Raji (cell line): ENCODE measurements around the gene AVL9.

Experiments
- POLR2A ChIP-seq: IDR thresholded peaks from 2 replicates; pipeline ENCODE4 v1.6.1; 2011; ENCODE audit warnings: low read depth, low read length, control low read depth; ENCODE audit not compliant: insufficient read depth

The AVL9 gene

DNA sequence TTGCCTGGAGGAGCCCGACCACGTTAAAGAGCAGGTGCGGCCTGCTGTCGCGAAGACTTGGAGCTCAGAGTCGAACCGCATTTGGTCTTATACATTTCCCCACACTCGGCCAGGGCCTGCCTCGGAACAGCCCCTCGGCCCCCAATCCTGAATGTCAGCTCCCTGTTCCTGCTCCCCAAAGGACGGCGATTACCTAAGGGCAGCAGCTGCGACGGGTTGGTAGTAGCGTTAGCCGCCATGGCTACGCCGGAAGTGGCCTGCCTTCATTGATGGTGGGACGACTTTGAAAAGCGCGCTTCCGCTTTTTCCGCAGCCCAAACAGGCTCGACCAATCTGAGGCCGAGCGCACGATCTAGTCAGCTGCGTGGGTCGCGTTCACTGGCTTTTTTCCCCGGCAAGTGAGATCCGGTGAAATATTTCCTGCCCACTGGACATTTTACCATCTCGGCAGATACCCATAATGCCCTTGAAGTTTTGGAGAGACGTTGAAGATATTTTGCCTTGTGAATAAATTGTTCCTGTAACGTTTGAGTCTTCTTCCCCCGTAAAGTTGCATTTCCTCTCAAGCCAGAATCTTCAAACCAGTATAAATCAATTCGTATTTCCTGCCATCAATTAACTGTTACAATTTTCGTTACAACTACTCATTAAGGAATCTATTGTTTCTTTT lies 5.0 kb upstream of the AVL9 start, which contains the start of gene LSM5:
Gene LSM5, minus strand, starts transcription at position 254 of the 670 bp plus-strand sequence. Its CDS starts 15 bp downstream, at position 239.
- TF ChIP-seq POLR2A, result peak; percentile 88

DNA sequence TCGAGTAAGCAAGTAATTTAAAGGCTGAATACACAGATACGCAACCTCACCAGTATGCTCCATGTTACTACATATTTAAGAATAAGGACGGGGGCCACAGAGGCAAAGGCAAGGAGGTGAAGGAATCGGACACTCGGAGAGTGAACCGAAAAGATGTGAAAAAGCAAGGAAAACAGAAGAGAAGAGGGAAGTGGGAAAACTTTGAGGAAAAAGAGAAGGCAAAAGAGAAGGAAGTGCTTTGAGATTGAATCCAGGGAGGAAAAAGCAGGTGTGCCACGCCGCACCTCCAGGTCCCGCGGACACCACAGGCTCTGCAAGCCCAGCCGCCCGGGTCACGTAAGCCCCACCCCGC lies 367 bp upstream of the AVL9 start:
- TF ChIP-seq POLR2A, result peak; percentile 98

DNA sequence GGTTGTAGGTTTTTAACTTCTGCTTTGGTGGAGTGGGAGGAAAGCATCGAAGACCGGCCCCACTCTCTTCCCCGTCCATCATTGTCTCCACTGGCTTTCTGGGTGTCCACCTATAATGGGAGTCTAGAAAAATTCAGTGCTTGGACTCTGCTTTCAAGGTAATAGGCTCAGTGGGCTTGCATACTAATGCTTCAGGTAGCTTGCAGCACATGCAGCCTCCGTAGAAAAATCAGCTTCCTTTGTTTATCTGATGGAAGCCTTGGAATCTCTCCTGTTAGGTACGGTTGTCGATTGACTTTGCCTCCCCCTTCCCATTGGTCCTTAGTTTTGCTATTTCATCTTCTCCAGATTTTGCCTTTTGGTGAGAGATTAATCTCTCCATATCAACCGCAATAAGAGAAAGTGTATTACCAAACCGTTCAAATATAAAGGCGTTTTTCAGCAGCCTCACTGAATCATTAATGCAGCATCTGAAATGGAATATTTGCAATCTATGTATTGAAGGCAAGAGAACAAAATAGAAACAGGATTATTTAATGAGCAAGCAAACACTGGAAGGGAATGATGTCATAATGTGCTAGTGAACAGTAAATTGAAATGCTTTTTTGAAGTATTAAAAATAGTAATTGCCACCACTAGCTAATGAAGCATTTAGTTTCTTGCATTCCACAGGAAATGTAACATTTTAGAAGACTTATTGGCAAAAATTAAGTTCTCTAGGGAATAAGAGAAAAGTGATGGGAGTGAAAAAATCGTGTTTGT lies 944 bp downstream of the AVL9 start:
- no peak for TF ChIP-seq POLR2A

DNA sequence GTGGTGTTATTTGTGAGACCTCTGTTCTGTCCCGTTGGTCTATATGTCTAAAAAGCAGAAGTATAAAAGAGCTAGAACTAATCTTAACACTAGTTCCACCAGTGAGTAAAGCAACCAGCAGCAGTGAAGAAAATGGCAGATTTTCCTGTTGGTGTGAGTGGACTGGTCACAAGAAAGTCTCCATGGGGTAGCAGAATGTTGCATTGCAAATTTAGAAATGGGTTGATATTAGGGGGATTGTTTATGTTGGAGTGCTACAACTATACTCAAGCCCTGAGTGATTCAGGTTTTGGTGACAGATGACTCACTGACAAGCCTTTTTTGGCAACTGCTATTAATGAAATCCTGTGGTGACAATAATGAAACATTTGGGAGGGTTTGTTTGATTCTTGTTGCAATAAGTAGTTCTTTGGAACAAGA lies 5.6 kb downstream of the AVL9 start:
- TF ChIP-seq POLR2A, result no peak

DNA sequence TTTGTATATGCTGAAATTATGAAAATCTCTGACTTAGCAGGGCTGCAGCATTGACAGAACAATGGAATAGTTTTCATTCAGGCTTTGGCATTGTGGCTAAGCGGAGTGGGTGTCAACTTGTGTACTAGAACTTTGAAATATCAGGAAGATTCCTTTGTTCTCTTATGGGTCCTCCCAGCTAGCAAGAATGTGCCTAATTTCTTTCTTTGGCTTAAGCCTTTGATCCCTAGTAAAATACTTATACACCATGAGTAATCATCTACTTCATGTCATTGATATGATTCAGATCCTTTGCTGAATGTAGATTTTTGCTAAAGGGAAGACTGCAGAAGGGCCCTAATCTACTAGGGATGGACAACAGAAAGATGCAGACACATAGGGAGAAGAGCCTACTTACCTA lies 6.2 kb downstream of the AVL9 start:
- no peak for TF ChIP-seq POLR2A

DNA sequence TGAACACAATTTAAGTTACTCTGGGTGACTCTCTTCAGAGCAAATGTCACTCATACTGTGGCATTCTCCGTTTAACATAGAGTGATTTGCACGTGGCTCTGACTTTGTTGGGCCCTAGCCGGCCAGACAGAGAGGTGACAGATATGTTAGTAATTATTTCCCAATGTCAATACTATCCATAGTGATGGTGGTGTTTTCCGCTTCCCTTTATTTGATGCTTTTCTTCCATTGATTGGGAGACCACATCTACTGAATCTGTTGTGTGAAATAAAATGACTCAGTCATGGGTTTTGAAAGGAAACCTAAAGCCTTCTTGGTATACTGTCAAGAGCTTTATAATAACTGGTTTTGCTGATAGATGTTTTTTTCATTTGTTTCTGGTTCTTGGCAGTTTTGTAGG lies 7.4 kb downstream of the AVL9 start:
- TF ChIP-seq POLR2A, result no peak

DNA sequence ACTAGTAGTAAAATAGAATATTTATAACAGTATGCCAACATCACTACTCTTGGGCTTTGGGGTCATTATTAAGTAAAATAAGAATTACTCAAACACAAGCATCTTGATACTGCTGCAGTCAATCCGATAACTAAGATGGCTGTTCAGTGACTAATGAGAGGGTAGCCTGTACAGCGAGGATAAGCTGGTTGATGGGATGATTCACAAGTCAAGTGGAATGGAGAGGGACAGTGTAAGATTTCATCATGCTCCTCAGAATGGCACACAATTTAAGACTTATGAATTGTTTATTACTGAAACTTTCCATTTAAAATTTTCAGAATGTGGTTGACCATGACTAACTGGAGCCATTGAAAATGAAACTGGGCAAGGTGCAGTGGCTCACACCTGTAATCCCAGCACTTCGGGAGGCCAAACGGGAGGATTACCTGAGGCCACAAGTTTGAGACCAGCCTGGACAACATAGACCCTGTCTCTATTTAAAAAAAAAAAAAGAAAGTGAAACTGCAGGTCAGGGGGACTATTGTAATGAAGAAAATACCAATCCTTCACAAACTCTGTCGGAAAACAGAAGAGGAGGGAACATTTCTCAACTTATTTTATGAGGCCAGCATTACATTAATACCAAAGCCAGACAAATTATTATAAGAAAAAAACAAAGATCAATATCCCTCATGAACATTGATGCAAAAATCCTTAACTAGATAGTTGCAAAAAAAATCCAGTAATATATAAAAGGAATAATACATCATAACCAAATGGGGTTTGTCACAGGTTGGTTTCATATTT lies 11.2 kb downstream of the AVL9 start:
- no peak for TF ChIP-seq POLR2A

DNA sequence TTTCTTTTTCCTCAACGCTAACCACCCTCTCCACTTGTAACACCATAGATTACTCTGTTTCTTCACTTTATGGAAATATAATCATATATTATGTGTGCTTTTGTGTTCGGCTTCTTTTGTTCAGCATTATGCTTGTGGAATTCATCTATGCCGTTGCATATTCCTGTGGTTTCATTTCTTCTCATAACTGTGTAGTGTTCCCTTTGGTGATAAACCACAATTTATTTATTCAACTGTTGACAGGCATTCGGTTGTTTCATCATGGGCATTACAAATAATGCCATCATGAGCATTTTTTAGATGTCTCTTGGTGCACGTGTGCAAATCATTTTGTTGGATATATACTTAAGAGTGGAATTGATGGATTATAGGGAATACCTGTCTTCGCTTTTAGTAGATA lies 12.1 kb downstream of the AVL9 start:
- no peak for TF ChIP-seq POLR2A

DNA sequence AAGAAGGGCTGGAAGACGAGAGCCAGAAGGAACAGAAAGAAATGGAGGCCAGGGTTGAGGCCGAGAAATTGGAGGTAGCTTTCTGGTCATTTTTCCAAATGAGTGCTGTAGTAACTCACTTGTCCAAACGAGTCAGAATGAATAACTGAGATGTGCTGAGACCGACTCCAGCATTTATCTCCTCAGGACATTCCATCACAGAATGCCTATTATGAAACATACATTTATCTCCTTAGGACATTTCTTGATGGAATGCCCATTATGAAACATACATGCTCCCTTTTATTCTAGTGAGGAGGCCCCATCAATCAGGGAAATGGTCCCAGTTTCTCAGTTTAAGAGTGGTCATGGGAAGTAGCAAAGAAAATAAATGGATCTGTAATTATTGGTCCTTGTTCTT lies 16.5 kb downstream of the AVL9 start:
- TF ChIP-seq POLR2A, result no peak

DNA sequence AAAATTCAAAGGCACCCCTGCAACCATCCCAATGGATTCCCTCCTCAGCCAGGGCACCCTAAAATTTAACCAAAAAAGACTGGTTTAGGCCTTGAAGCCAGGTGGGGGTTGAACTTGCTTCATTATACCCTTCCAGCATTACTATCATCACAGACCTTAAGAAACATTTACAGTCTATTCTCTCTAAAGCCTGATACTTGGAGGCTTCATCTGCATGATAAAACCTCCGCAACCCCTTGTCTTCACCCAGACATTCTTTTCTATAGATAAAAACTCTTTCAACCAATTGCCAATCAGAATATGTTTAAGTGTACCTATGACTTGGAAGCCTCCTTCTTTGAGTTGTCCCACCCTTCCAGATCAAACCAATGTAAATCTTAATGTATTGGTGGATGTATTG lies 17.9 kb downstream of the AVL9 start:
- no peak for TF ChIP-seq POLR2A

DNA sequence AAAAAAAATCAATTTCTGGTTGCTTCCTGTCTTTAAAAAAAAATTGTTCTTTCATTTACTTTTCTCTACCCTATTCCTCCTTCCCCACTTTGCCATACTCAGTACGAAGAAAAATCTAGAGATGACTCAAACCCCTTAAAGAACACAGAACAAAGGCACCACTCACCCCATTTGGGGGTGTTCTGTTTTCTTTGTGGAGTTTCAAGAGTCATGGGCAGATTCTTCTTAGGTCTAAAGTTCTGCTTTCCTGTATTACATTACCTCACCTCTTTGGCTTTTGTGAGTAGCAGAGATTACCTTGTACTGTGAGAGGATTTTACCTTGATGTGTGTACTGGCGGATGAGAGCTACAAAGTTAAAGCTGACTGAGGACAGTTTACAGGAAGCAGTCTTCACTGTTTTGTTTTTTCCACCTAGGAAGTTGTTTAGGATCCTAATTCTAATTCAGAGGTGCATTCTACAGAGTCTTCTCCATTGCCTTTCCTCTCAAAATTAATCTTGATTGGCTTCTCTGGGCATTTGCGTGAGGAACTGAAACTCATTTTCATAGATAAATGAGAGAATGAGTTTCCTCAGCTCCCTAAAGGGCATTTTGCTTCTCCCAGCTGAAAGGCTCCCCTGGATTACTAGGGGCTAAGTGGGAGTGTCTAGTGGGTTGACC lies 20.7 kb downstream of the AVL9 start:
- no peak for TF ChIP-seq POLR2A

DNA sequence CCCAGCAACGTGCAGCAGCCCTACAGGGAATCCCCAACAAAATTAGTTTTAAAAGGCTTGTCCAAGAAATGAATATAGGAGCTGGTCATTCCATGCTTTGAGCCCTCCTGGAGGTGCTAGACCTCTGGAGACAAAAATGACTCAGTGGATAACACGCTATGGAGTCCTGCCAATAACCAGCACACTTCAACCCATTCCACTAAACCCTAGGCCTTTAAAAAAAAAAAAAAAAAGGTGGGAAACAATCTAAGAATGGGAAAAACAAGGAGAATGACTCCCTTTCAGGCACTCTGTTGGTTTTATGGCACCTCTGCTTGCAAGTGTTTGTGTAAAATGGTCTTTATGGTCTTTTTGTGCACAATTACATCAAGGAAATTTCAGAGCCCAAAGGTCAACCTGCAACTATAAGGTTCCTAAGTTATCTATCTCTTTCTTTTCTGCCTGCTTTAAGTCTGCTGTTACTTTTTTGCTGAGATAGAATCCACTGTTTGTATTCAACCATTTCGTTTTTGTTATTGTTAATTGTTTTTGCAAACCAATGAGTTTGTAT lies 21.3 kb downstream of the AVL9 start:
- TF ChIP-seq POLR2A, result no peak

DNA sequence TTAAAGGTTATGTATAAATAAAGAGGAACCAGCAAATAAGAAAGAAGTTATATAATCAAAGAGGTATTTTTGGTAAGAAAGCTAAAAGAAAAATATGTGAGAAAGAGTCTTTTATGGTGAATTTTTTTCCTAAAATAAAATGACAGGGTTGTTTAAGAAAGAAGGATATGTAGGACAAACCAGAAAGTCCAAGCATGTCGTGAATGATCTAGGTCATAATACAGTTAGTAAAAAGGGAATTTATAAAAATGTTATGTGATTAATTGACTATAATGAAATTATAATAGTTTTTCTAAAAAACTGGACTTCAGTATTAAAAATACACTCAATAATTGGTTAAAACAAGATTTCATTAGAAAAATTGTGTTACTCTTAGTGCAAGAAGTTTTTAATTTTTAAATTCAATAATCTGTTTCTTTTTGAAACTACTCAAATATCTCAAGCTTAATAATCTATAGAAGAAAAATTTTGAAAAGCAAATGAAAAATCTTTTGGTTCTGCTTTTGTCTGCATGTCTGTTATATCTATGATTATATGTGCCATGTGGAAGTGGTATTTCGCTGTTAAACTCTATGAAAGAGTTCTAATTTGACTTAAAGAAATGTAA lies 23.3 kb downstream of the AVL9 start:
- TF ChIP-seq POLR2A, result no peak

DNA sequence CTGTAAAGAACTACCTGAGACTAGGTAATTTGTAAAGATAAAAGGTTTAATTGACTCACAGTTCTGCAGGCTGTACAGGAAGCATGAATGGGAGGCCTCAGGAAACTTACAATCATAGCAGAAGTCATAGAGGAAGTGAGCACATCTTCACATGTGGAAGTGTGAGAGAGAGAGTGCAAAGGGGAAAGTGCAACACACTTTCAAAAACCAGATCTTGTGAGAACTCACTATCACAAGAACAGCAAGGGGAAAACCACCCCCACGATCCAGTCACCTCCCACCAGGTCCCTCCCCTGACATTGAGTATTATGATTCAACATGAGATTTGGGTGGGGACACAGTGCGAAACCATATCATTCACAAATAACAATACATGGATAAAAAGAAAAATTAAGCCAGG lies 24.5 kb downstream of the AVL9 start:
- no peak for TF ChIP-seq POLR2A
